Mesenchymal stem cell (in vitro differentiated cells and primary cell): ENCODE data around the gene OR4D6.

ENCODE experiments used
- DNase-seq: peaks from one replicate; pipeline ENCODE4 v3.0.0-alpha.2; 2013
- H2AFZ ChIP-seq: one replicate; pipeline ENCODE4 v1.6.1; 2013; ENCODE audit warnings: low read depth, mild to moderate bottlenecking, control low read depth, inconsistent platforms, low read length, moderate library complexity
- H2AK5ac ChIP-seq: 2 replicates; pipeline ENCODE4 v1.6.1; 2013; ENCODE audit warnings: low read length, moderate library complexity, mild to moderate bottlenecking, inconsistent platforms; ENCODE audit not compliant: severe bottlenecking
- H2BK120ac ChIP-seq: one replicate; pipeline ENCODE4 v1.6.1; 2013; ENCODE audit warnings: low read depth, mild to moderate bottlenecking, inconsistent platforms, low read length, moderate library complexity
- H2BK12ac ChIP-seq, 2 experiments: one replicate each; pipeline ENCODE4 v1.6.1; 2013; ENCODE audit warnings: inconsistent platforms in 2 of 2, low read length in 2 of 2, mild to moderate bottlenecking in 2 of 2, moderate library complexity in 2 of 2, control low read depth in 1 of 2
- H2BK15ac ChIP-seq: one replicate; pipeline ENCODE4 v1.6.1; 2013; ENCODE audit warnings: mild to moderate bottlenecking, low read depth, inconsistent platforms; ENCODE audit not compliant: poor library complexity, severe bottlenecking
- H2BK5ac ChIP-seq: 2 replicates; pipeline ENCODE4 v1.6.1; 2013; ENCODE audit warnings: low read depth, mild to moderate bottlenecking, low read length, control low read depth, inconsistent platforms; ENCODE audit not compliant: poor library complexity, severe bottlenecking
- H3K14ac ChIP-seq, 2 experiments: one replicate each; pipeline ENCODE4 v1.6.1; 2013; ENCODE audit warnings: inconsistent platforms in 2 of 2, low read length in 2 of 2, control low read depth in 1 of 2, mild to moderate bottlenecking in 1 of 2, moderate library complexity in 1 of 2
- H3K18ac ChIP-seq, 2 experiments: one replicate each; pipeline ENCODE4 v1.6.1; 2013; ENCODE audit warnings: inconsistent platforms in 2 of 2, low read length in 2 of 2, control low read depth in 1 of 2, low read depth in 1 of 2, mild to moderate bottlenecking in 1 of 2
- H3K23ac ChIP-seq, 2 experiments: one replicate each; pipeline ENCODE4 v1.6.1; 2013; ENCODE audit warnings: inconsistent platforms in 2 of 2, low read length in 2 of 2, mild to moderate bottlenecking in 2 of 2, moderate library complexity in 2 of 2, control low read depth in 1 of 2
- H3K27ac ChIP-seq: 2 replicates; pipeline ENCODE4 v1.5.1; 2013; ENCODE audit warnings: mild to moderate bottlenecking, moderate library complexity, low read length, control low read depth, inconsistent platforms; ENCODE audit not compliant: poor library complexity, severe bottlenecking
- H3K27me3 ChIP-seq, 2 experiments: 2 replicates each; pipeline versions ENCODE4 v1.6.1 to v1.7.0; 2013; ENCODE audit warnings: low read length in 2 of 2, mild to moderate bottlenecking in 2 of 2, moderate library complexity in 2 of 2, control low read depth in 1 of 2, inconsistent platforms in 1 of 2; ENCODE audit not compliant: control insufficient read depth in 1 of 2, insufficient read depth in 1 of 2
- H3K36me3 ChIP-seq, 2 experiments: 2 replicates each; pipeline versions ENCODE4 v1.6.1 to v1.7.0; 2013; ENCODE audit warnings: low read length in 2 of 2, control low read depth in 1 of 2, inconsistent platforms in 1 of 2, low read depth in 1 of 2, mild to moderate bottlenecking in 1 of 2; ENCODE audit not compliant: insufficient read depth in 2 of 2, control insufficient read depth in 1 of 2
- H3K4ac ChIP-seq, 2 experiments: one replicate each; pipeline ENCODE4 v1.6.1; 2013; ENCODE audit warnings: inconsistent platforms in 2 of 2, low read length in 2 of 2, mild to moderate bottlenecking in 2 of 2, moderate library complexity in 2 of 2, control low read depth in 1 of 2, low read depth in 1 of 2
- H3K4me1 ChIP-seq: 2 replicates; pipeline ENCODE4 v1.6.1; 2013; ENCODE audit warnings: low read depth, low read length, control low read depth; ENCODE audit not compliant: control insufficient read depth, insufficient read depth
- H3K4me2 ChIP-seq: 2 replicates; pipeline ENCODE4 v1.6.1; 2013; ENCODE audit warnings: low read length, mild to moderate bottlenecking, inconsistent platforms; ENCODE audit not compliant: poor library complexity, severe bottlenecking
- H3K4me3 ChIP-seq, 2 experiments: 2 replicates each; pipeline versions ENCODE4 v1.5.1 to v1.7.0; 2013; ENCODE audit warnings: low read length in 2 of 2, mild to moderate bottlenecking in 2 of 2, control low read depth in 1 of 2, low read depth in 1 of 2; ENCODE audit not compliant: insufficient read depth in 1 of 2
- H3K79me1 ChIP-seq: replicated peaks from 2 replicates; pipeline ENCODE4 v1.6.1; 2013; ENCODE audit warnings: mild to moderate bottlenecking, control low read depth, low read length, inconsistent platforms; ENCODE audit not compliant: poor library complexity, severe bottlenecking
- H3K9ac ChIP-seq: 2 replicates; pipeline ENCODE4 v1.7.0; 2013; ENCODE audit warnings: mild to moderate bottlenecking, low read length, moderate library complexity
- H3K9me3 ChIP-seq: 2 replicates; pipeline ENCODE4 v1.7.0; 2013; ENCODE audit warnings: mild to moderate bottlenecking, low read length; ENCODE audit not compliant: control insufficient read depth
- H4K8ac ChIP-seq: one replicate; pipeline ENCODE4 v1.6.1; 2013; ENCODE audit warnings: inconsistent platforms, mild to moderate bottlenecking, low read length, moderate library complexity
- H4K91ac ChIP-seq: one replicate; pipeline ENCODE4 v1.6.1; 2013; ENCODE audit warnings: mild to moderate bottlenecking, low read length, inconsistent platforms
- WGBS: methylation state at CpG from one replicate; pipeline ENCODE4 v1.1.7; 2013; ENCODE audit warnings: mixed read lengths; 5-methylcytosine and 5-hydroxymethylcytosine counted together

OR4D6 gene

GRCh38 chr11:59480359-59480758, 23.6 kb downstream of the OR4D6 start:
- Histone ChIP-seq H3K9ac (no peak overlapping the region), H4K91ac (no peak overlapping the region), H2AFZ (no peak overlapping the region), H3K9me3 (no peaks in the 10 kb centered on the region), H3K23ac (no peak overlapping the region), H3K4me2 (no peak overlapping the region), H3K4me3 (no peak overlapping the region), H3K4me1 (no peaks in the 10 kb centered on the region), H3K4ac (no peak overlapping the region), H2AK5ac (no peak overlapping the region), H3K18ac (no peak overlapping the region), H3K27me3 (no peaks in the 10 kb centered on the region), H2BK5ac (no peak overlapping the region), H2BK12ac (no peak overlapping the region), H3K14ac (no peak overlapping the region), H3K27ac (no peak overlapping the region), H3K36me3 (no peaks in the 10 kb centered on the region), H3K79me1 (no peaks in the 10 kb centered on the region), H2BK120ac (no peak overlapping the region), H2BK15ac (no peak overlapping the region), H4K8ac (no peak overlapping the region)
- no peak for DNase-seq
- 77% methylated on average over 3 of the region's 3 CpGs for WGBS

DNA sequence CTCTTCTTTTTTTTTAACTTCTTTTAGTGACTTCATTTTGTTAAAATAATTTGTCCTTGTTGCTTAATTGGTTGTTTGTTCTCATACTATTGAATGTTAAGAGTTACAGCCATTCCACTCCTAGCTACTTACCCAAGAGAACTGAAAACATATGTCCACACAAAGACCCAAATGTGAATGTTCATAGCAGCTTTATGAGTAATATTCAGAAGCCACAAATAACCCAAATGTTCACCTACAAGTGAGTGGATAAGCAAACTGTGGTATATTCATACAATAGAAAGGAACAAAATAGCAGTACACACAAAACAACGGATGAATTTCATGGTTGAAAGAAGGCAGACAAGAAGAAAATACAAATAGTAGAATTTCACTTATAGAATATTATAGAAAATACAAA, 45.2 kb downstream of the OR4D6 start:
- Histone ChIP-seq H4K8ac (no peak overlapping the region), H2BK15ac (no peak overlapping the region), H2AK5ac (no peak overlapping the region), H4K91ac (no peak overlapping the region), H2AFZ (no peak overlapping the region), H3K27me3 (peaks cover 0 to 4% of the 10 kb centered on the region in 2 experiments), H3K27ac (no peak overlapping the region), H3K9me3 (no peaks in the 10 kb centered on the region), H3K9ac (no peak overlapping the region), H3K23ac (no peak overlapping the region), H3K79me1 (no peaks in the 10 kb centered on the region), H3K14ac (no peak overlapping the region), H3K18ac (no peak overlapping the region), H3K4me2 (no peak overlapping the region), H2BK12ac (no peak overlapping the region), H2BK120ac (no peak overlapping the region), H3K36me3 (no peaks in the 10 kb centered on the region), H2BK5ac (no peak overlapping the region), H3K4me1 (no peaks in the 10 kb centered on the region), H3K4ac (no peak overlapping the region), H3K4me3 (no peak overlapping the region)
- DNase-seq = no peak
- WGBS = no CpG with 5 or more reads among the region's 1 CpG

DNA sequence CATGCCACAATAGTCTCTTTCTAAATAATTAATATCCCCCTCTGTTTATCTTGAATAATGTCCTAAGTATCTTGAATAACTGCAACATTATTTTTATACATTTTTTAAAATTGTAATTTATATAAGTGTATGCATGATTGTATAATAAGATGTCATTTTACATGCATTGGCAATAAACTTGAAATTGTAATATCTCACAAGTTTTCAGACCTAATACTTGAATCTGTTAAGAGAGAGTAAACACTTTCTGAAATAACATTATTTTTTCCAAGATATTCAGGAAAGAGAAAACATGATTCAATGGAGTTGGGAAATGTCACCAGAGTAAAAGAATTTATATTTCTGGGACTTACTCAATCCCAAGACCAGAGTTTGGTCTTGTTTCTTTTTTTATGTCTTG, 46.5 kb downstream of the OR4D6 start, which contains the start of gene OR4D11:
Gene OR4D11 (plus strand): TSS at position 301 of the 400 bp plus-strand sequence. CDS start 0 bp downstream, at position 301.
- Histone ChIP-seq H2AFZ (no peak within 1 kb of the TSS), H3K9me3 (no peaks in the 10 kb centered on the region), H3K18ac (no peak within 1 kb of the TSS), H3K4me1 (no peaks in the 10 kb centered on the region), H3K4ac (no peak within 1 kb of the TSS), H2BK5ac (no peak within 1 kb of the TSS), H2BK12ac (no peak within 1 kb of the TSS), H2BK15ac (no peak within 1 kb of the TSS), H3K14ac (no peak within 1 kb of the TSS), H3K27me3 (no peaks in the 10 kb centered on the region), H3K79me1 (no peaks in the 10 kb centered on the region), H4K8ac (no peak within 1 kb of the TSS), H4K91ac (no peak within 1 kb of the TSS), H3K23ac (no peak within 1 kb of the TSS), H2AK5ac (no peak within 1 kb of the TSS), H3K36me3 (no peaks in the 10 kb centered on the region), H2BK120ac (no peak within 1 kb of the TSS), H3K4me2 (no peak within 1 kb of the TSS), H3K9ac (no peak within 1 kb of the TSS), H3K27ac (no peak within 1 kb of the TSS), H3K4me3 (no peak within 1 kb of the TSS)
- DNase-seq = no peak
